Lower leg skin (tissue), 4 donors: ENCODE results near the gene GALNT7. TPM values are rescaled to one million over a fixed set of nuclear protein-coding genes. Genes with fewer than 3 reads are reported as not detected.

Experiments used
- DNase-seq, 2 donors: peaks; one replicate each; pipeline ENCODE4 v3.0.0-alpha.2; 2019; ENCODE audit warnings: low spot score in 2 of 2
- H3K4me3 ChIP-seq: fragments of 200-600 bp; sonication (generic); 2 replicates; pipeline ENCODE4 v1.5.1; 2017; ENCODE audit warnings: mild to moderate bottlenecking, low read depth; ENCODE audit not compliant: poor library complexity, severe bottlenecking
- POLR2A ChIP-seq, 2 donors: fragments of 450-650 bp; IDR thresholded peaks; one replicate each; pipeline ENCODE4 v1.6.1; 2016 to 2017; ENCODE audit warnings: antibody characterized with exemption in 2 of 2, mild to moderate bottlenecking in 1 of 2, moderate library complexity in 1 of 2
- WGBS, 2 donors: methylation state at CpG; one replicate each; pipeline ENCODE4 v1.1.5; 2018; 5-methylcytosine and 5-hydroxymethylcytosine counted together
- intact Hi-C: fragments of 100-400 bp; cut with DNase I; formaldehyde crosslinking; loops from one replicate; pipeline ENCODE4 v1.15.0; 2023; ENCODE audit warnings: low total_unique reads
- total RNA-seq, 4 donors: library from RNA; depleted of rRNA; stranded (reverse); fragments of >200 nt; gene quantifications; one replicate each; pipeline ENCODE4 v1.1.0, GENCODE V29; 2016
- TF ChIP-seq, protein P1 (sequence below), 3 donors: fragments of 450-650 bp; IDR thresholded peaks; one replicate each; pipeline ENCODE4 v1.5.1; 2016; ENCODE audit warnings: antibody characterized with exemption in 3 of 3, mild to moderate bottlenecking in 3 of 3, moderate library complexity in 2 of 3

Gene GALNT7
- total RNA-seq, 4 donors from 2014 or later: 2.3 to 14.0 (median 12.5) TPM

DNA sequence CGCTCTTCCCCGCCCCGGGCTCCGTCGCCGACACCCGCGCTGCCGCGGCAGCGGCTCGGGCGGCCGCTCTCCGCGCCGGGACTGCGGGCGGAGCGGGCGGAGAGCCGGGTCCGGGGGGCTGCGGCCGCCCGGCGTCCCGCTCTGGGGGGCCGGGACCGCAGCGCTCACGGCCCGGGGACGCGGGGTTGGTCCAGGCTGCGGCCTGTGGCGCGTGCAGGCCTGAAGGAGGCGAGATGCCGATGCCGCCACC lies 492 bp downstream of the GALNT7 start:
- intact Hi-C loops: no loop called here
- TF ChIP-seq, protein P1, sequence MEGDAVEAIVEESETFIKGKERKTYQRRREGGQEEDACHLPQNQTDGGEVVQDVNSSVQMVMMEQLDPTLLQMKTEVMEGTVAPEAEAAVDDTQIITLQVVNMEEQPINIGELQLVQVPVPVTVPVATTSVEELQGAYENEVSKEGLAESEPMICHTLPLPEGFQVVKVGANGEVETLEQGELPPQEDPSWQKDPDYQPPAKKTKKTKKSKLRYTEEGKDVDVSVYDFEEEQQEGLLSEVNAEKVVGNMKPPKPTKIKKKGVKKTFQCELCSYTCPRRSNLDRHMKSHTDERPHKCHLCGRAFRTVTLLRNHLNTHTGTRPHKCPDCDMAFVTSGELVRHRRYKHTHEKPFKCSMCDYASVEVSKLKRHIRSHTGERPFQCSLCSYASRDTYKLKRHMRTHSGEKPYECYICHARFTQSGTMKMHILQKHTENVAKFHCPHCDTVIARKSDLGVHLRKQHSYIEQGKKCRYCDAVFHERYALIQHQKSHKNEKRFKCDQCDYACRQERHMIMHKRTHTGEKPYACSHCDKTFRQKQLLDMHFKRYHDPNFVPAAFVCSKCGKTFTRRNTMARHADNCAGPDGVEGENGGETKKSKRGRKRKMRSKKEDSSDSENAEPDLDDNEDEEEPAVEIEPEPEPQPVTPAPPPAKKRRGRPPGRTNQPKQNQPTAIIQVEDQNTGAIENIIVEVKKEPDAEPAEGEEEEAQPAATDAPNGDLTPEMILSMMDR (IDR thresholded peaks at IDR 0.05): no peak
- no peak for TF ChIP-seq POLR2A (IDR thresholded peaks at IDR 0.05)

DNA sequence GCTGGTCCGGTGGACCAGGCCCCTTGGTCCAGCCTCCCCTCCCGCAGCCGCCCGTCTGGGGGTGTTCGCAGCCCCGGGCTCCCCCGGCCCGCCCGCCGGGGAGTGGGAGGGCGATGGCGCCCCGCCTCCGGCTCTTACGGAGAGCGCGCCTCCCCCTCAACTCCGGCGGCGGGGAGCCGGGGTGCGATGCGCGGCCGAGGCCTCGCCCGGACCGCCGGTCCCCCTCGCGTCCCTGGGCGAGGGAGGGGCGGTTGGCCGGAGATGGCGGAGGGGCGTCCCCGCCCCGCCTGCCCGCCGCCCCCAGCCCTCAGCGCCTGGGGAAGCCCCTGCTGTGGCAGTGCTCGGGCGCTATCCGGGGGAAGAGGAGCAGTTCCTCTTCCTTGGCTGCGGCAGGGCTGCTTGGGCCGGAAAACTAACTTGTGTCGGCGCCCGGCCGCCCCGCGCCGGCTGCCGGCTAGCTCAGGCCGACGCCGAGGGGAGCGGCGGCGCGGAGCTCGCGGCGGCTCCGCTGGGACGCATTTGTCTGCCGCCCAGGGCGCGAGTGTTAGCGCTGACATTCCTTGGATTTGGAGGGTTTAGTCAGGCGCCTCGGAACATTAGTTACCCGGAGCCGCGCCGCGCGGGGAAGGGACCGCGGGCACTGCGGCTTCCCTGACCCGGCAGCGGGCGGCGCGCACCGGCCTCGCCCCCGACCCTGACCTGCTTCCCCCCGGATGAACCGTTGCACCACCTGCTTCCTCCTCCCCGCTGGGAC lies 994 bp downstream of the GALNT7 start:
- peak; percentile 28 to 93 for DNase-seq
- TF ChIP-seq, protein P1 (IDR thresholded peaks at IDR 0.05): no peak
- no peak for TF ChIP-seq POLR2A (IDR thresholded peaks at IDR 0.05)
- H3K4me3 ChIP-seq: peak overlapping the region; percentile 63
- WGBS, 2 donors: 1 to 2% methylated on average over 12 to 39 of the region's 92 CpGs
- intact Hi-C loops: no loop called here

More for the DNA sequence above, 492 bp downstream of the GALNT7 start:
- H3K4me3 ChIP-seq: peak overlapping the region; percentile 63
- WGBS, 2 donors: no CpG with 5 or more reads among the region's 41 CpGs
- no peak for DNase-seq

- 4 to 9% methylated on average over 13 of the region's 13 CpGs for WGBS, 2 donors
- intact Hi-C loops: no loop called here
These were observed 1.7 kb downstream of the GALNT7 start for GRCh38 chr4:173170182-173170778.

DNA sequence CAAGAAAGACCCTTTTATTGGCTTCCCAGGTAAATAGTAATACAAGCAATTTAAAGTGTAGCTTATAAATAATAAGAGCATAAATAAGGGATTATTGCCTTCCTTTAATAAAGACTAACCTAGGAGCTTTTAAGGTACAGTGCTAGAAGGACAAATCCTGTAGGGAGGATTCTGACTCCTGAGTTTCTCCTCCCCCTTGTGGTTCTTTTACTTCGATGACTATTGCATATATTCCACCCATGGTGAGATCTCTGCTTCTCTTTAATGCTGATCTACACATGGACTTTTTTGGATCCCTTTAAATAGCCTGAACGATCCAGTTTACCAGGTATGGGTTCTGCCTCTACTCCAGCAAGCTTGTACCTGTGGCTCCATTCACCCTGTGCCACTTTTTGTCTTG lies 2.5 kb downstream of the GALNT7 start:
- no peak for TF ChIP-seq POLR2A (IDR thresholded peaks at IDR 0.05)
- TF ChIP-seq, protein P1 (IDR thresholded peaks at IDR 0.05): no peak
- H3K4me3 ChIP-seq: no peak overlapping the region
- intact Hi-C loops: no loop called here
- WGBS, 2 donors: 26 to 30% methylated on average over 2 of the region's 2 CpGs
- DNase-seq: no peak

More at GRCh38 chr4:173170182-173170778, 1.7 kb downstream of the GALNT7 start:
- TF ChIP-seq, protein P1 (IDR thresholded peaks at IDR 0.05): no peak
- no peak for TF ChIP-seq POLR2A (IDR thresholded peaks at IDR 0.05)
- peak overlapping the region; percentile 63 for H3K4me3 ChIP-seq
- DNase-seq: no peak

DNA sequence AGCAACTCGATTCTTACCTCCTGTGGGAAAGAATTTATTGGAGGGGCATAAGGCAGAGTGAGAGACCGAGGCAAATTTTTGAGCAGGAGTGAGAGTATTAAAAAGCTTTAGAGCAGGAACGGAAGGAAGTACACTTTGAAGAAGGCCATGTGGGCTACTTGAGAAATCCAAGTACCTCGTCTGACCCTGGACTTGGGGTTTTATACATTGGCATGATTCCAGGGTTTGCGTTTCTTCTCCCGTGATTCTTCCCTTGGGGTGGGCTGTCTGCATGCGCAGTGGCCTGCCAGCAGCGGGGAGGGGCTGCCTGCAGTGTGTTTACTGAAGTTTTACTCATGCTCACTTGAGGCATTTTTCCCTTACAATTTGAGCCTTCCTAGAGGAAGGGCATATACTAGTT lies 3.4 kb downstream of the GALNT7 start:
- TF ChIP-seq POLR2A (IDR thresholded peaks at IDR 0.05): no peak
- TF ChIP-seq, protein P1 (IDR thresholded peaks at IDR 0.05): no peak
- intact Hi-C loops: no loop called here
- H3K4me3 ChIP-seq: no peak overlapping the region
- no peak for DNase-seq
- WGBS, 2 donors: 87% methylated on average over 8 of the region's 8 CpGs
